Measurements from ENCODE around the gene PDIA4.

DNA sequence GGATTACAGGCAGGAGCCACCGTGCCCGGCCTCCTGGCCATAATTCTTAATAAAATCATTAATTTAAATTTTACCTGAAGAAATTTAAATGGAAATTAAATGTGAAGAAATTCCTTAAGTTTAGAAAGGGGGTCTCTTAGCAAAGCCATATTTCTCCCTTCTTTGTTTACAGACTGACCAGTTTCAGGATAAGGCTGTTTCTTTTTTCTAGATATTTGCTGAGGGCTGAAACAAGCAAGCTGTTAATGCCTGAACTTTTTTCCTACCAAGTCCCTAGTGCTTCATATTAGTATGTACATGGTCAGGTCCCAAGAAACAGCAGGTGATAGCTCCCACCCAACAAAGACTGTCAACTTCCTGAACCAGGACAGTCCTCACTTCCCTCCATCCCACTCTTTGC is 18.1 kb upstream of the PDIA4 start:
- TF ChIP-seq REST (IDR thresholded peaks at IDR 0.05; ENCODE audit: low read depth): no peak
- TF ChIP-seq NFIC (IDR thresholded peaks at IDR 0.05): no peak

Data from Ishikawa (cell line).